ENCODE results near the gene MYT1.

- TF ChIP-seq EP300 (IDR thresholded peaks at IDR 0.05; ENCODE audit: borderline replicate concordance): no peak
- TF ChIP-seq TAF1 (IDR thresholded peaks at IDR 0.05; ENCODE audit: low read depth): no peak
These were observed 17.2 kb upstream of the MYT1 start for GRCh38 chr20:64146936-64147477.

Measured in Ishikawa (cell line).